Measurements from ENCODE around the gene FBXO24.
A peak's percentile ranks its signal among the peaks of the same experiment; 100 is the strongest.
"Not testable (repeated sequence)": the region's sequence is repeated elsewhere in the genome, so short reads cannot be mapped to it uniquely, and the experiment has no call there.

The FBXO24 gene

DNA sequence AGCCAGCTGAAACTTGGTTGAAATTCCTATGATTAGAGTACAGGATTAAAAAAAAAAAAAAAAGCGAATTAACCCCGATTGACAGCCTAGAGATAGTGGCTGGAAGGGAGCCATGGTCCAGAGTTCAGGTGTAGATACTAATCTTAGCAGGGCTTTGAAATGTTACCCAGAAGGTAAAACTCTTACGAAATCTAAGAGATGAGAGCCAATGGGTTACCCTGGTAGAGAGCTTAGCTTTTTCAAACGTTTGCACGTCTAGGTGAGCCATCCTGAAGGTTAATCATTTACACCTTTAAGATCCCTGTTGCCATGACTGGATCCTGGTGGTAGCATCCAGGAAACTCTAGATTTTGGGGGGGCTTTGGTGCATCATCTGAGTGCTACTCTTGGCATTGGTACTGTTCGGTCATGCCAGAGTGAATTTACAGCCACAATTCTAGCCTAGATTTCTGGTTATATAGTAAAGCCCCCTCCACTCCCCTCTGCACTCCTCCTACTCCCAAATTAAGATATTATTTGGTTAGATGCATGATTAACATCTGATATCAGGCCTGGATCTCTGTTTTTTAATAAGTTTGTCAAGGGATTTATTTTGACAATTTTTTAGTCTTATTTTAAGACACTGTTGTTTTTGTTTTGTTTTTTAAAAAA lies 45.9 kb upstream of the FBXO24 start:
- CTCF ChIA-PET: interaction anchor here (1.0 to 22.1 kb wide), 4 partner anchors 21 to 71 kb away, joined by 3 to 396 read pairs (median 6); partner anchors contain the start of gene NYAP1
- DNase-seq (ENCODE audit: low read depth, low spot score): no peak
- H3K4me3 ChIP-seq (ENCODE audit: low read depth, low read length): peak overlapping the region; percentile 79
- POLR2A ChIA-PET: interaction anchor here (0.6 to 1.1 kb wide), 2 partner anchors 18 to 50 kb away, joined by 3 to 4 read pairs; no protein-coding TSS in a partner anchor
- TF ChIP-seq, protein P1, sequence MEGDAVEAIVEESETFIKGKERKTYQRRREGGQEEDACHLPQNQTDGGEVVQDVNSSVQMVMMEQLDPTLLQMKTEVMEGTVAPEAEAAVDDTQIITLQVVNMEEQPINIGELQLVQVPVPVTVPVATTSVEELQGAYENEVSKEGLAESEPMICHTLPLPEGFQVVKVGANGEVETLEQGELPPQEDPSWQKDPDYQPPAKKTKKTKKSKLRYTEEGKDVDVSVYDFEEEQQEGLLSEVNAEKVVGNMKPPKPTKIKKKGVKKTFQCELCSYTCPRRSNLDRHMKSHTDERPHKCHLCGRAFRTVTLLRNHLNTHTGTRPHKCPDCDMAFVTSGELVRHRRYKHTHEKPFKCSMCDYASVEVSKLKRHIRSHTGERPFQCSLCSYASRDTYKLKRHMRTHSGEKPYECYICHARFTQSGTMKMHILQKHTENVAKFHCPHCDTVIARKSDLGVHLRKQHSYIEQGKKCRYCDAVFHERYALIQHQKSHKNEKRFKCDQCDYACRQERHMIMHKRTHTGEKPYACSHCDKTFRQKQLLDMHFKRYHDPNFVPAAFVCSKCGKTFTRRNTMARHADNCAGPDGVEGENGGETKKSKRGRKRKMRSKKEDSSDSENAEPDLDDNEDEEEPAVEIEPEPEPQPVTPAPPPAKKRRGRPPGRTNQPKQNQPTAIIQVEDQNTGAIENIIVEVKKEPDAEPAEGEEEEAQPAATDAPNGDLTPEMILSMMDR (IDR thresholded peaks at IDR 0.05; ENCODE audit: insufficient read depth, low read length, missing control alignments): no peak

DNA sequence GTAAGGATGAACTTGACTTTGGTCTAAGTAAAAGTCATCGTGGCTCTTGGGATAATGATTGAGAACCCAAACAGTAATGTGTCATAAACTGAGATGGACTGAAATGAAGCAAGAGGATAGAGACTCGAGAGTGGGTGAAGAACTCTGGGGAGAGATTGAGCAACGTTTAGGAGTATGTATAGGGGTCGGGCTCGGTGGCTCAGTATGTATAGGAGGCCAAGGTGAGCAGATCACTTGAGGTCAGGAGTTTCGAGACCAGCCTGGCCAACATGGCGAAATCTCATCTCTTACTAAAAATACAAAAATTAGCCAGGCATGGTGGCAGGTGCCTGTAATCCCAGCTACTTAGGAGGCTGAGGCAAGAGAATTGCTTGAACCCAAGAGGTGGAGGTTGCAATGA lies 44.8 kb upstream of the FBXO24 start:
- ChIA-PET POLR2A (interaction anchor here (0.7 kb wide), 1 partner anchor 9 kb away, joined by 4 read pairs; no protein-coding TSS in a partner anchor), CTCF (interaction anchor here (0.9 to 22.1 kb wide), 3 partner anchors 20 to 72 kb away, joined by 3 to 396 read pairs (median 3); no protein-coding TSS in a partner anchor)
- not testable (repeated sequence) for DNase-seq (ENCODE audit: low read depth, low spot score); H3K4me3 ChIP-seq (ENCODE audit: low read depth, low read length)

DNA sequence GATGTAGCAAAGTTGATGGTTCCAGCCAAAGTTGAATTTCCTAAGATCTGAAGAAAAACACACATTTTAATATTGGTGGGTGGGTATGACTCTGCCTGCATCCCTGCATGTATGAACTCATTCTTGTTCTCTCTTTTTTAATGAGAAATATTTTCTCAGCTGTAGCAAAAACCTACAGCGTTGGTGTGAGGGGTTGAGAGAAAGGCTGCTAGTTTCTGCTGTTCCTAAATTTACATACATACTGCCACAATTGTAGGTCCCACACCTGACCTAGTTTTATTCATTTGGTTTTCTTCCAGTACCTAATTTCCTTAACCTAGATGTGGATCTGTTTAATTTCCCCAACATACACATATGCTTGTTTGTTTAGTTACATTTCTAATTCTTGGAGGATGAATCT lies 42.5 kb upstream of the FBXO24 start:
- DNase-seq (ENCODE audit: low read depth, low spot score): no peak
- no peak overlapping the region for H3K4me3 ChIP-seq (ENCODE audit: low read depth, low read length)
- TF ChIP-seq, protein P1 (IDR thresholded peaks at IDR 0.05; ENCODE audit: insufficient read depth, low read length, missing control alignments): no peak
- ChIA-PET CTCF (interaction anchor here (0.8 to 22.1 kb wide), 6 partner anchors 17 to 307 kb away, joined by 3 to 396 read pairs (median 4); partner anchors contain the start of gene NYAP1), POLR2A (interaction anchor here (0.5 kb wide), 1 partner anchor 16 kb away, joined by 3 read pairs; no protein-coding TSS in a partner anchor)

DNA sequence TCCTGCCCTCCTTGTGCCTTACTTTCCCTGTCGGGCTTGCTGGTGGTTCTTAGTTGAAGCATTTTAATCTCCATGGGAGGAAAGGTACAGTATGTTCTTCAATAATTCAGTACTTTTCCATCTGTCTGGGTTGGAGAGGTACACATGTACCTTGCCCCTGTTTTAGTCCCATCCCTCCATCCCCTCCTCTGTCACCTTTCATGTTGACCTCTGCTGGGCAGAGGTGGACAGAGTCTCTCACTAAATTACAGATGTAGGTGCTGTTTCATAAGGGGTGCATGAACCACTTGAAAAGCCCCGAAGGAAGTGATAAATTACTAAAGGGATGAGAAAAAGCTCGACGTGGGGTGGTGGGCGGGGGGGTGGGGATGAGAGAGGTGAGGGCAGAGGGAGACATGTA lies 41.7 kb upstream of the FBXO24 start:
- H3K4me3 ChIP-seq (ENCODE audit: low read depth, low read length): no peak overlapping the region
- TF ChIP-seq, protein P1 (IDR thresholded peaks at IDR 0.05; ENCODE audit: insufficient read depth, low read length, missing control alignments): no peak
- ChIA-PET CTCF (interaction anchor here (1.1 to 22.1 kb wide), 7 partner anchors 17 to 306 kb away, joined by 3 to 396 read pairs (median 4); partner anchors contain the start of gene NYAP1), POLR2A (interaction anchor here (1.0 kb wide), 1 partner anchor 12 kb away, joined by 3 read pairs; no protein-coding TSS in a partner anchor)
- no peak for DNase-seq (ENCODE audit: low read depth, low spot score)

DNA sequence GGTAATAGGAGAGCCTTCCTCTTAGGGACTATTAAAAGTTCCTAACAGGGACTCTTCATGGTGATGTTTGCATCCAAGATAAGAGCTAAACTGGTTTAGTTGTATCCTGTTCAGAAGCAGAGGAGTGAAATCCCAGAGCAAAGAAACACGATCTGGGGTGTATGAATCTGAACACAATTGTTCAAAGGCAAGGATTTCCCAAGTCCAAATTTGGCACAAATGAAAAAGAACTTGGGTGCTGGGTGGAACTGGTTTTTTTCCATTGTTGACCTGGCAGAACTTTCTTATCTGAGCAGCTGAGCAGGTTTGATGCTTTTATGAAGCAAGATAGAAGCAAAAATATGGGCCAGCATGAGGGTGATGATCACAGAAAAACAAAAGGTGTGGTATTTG lies 41.2 kb upstream of the FBXO24 start:
- TF ChIP-seq, protein P1 (IDR thresholded peaks at IDR 0.05; ENCODE audit: insufficient read depth, low read length, missing control alignments): no peak
- CTCF ChIA-PET: interaction anchor here (1.1 to 22.1 kb wide), 8 partner anchors 16 to 306 kb away, joined by 3 to 396 read pairs (median 4); partner anchors contain the start of gene NYAP1
- POLR2A ChIA-PET: interaction anchor here (1.0 kb wide), 2 partner anchors 12 to 41 kb away, joined by 3 to 6 read pairs; partner anchors contain the start of genes FBXO24 and LRCH4
- H3K4me3 ChIP-seq (ENCODE audit: low read depth, low read length): no peak overlapping the region
- DNase-seq (ENCODE audit: low read depth, low spot score): no peak

DNA sequence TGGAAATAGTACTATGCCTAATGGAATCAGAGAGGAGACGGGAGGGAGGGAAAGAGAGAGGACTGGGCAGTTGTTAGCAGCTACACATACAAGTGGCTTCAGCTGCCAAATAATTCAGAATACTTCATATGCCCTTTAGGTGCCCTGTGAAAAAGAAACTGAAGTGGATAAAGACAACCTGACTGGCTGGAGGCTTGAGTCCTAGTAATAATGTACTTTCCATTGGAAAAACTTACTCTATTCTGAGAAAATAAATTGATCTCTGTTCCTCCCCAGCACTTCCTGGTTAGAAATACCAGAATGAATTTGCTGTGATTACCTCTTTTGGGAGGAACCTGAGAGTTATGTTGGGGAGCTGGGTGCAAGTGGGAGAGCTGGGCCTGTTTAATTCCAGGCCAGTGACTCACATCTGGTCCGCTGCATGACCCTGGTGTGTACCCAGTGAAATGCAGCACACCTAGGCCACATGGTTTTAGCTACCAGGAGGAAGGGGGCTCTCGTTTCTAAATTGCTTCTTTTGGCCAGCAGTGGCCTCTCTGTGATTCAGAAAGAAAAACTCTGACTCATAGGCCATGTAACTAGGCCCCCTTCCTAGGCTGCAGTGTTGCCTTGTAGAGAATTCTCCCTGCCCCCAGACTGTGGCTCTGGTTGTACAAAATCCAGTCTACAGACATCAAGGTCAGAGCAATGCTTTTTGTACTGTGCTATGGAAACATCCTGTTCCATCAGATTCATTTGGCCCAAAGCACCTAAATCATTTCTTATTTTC lies 40.6 kb upstream of the FBXO24 start:
- ChIA-PET CTCF (interaction anchor here (1.1 to 22.1 kb wide), 6 partner anchors 16 to 160 kb away, joined by 3 to 396 read pairs (median 20); partner anchors contain the start of gene NYAP1), POLR2A (interaction anchor here (1.0 kb wide), 1 partner anchor 41 kb away, joined by 6 read pairs; the partner anchor contains the start of genes FBXO24 and LRCH4)
- peak; percentile 41 for DNase-seq (ENCODE audit: low read depth, low spot score)
- H3K4me3 ChIP-seq (ENCODE audit: low read depth, low read length): no peak overlapping the region; the same call in 1 of the 2 replicates
- TF ChIP-seq, protein P1 (IDR thresholded peaks at IDR 0.05; ENCODE audit: insufficient read depth, low read length, missing control alignments): no peak

Data from AG04449 (cell line).